Activated CD4-positive, CD25-positive, alpha-beta regulatory T cell treated with anti-CD3 and anti-CD28 coated beads, Interleukin-2, amount 50 U/mL, for 24 hours (primary cell): ENCODE data around the gene ATP2A1.
"Not testable (repeated sequence)": the region's sequence is repeated elsewhere in the genome, so short reads cannot be mapped to it uniquely, and the experiment has no call there.

Experiments used
- ATAC-seq, 2 donors: fragments of 150-1000 bp; cut with Tn5 transposase; one replicate each; pipeline ENCODE4 v1.10.0; 2021; ENCODE audit warnings: mild to moderate bottlenecking in 1 of 2, moderate library complexity in 1 of 2

Gene ATP2A1

DNA sequence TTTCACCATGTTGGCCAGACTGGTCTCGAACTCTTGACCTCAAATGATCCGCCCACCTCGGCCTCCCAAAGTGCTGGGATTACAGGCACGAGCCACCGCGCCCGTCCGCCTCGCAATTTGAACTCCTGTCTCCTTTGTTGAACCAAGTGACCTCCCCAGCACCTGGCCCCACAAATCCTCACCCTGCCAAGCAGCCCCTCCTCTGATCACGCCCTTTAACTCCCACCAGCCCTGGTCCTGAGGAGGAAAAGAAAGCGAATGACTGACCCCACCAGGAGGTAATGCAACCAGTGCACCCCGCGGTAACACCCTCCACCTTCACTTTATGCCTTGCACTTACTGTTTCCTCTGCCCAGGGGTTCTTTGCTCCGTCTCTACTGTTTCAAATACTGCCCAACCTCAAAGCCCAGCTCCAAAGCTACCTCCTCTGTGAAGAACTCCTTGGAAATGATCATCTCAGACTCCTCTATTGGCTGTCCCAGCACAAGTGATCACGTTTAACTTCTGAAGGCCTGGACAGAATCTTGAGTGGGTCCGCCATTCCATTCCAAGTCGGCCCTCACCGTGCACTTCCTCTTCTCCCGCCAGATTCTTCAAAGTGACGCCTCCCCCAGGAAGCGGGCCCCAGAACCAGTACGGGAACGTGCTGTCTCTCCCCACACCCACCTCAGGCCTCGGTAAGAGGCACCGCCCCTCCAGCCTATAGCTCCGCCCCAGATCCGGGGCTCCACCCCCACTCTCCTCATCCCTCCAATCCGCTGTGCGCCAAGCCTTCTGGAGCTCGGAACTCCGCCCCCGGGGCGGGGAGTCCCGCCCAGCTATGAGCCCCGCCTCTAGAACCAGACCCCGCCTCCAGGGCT is 57.9 kb downstream of the ATP2A1 start:
- ATAC-seq, result peak; percentile 97 to 98

GRCh38 chr16:28936784-28937155 is 58.5 kb downstream of the ATP2A1 start:
- no peak for ATAC-seq

DNA sequence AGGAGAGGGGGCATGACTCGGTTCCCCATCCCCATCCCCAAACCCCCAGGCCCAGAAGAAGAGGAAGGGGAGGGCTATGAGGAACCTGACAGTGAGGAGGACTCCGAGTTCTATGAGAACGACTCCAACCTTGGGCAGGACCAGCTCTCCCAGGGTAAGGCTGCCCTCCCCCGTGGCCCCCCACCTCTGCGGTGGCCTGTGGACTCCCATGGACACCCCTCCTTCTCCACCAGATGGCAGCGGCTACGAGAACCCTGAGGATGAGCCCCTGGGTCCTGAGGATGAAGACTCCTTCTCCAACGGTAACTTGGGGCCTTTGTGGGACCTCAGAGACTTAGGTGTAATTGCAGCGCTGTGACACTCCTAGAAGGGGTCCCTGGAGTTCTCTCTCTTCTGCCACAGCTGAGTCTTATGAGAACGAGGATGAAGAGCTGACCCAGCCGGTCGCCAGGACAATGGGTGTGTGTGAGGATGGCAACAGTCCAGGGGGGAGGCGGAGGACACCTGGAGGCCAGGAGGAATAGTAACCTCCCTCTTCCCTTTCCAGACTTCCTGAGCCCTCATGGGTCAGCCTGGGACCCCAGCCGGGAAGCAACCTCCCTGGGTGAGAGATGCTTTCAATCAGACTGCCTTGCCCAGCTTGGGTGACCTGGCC is 59.1 kb downstream of the ATP2A1 start:
- ATAC-seq, result no peak

- no peak for ATAC-seq
Measured at GRCh38 chr16:28938721-28939120, 60.4 kb downstream of the ATP2A1 start.

DNA sequence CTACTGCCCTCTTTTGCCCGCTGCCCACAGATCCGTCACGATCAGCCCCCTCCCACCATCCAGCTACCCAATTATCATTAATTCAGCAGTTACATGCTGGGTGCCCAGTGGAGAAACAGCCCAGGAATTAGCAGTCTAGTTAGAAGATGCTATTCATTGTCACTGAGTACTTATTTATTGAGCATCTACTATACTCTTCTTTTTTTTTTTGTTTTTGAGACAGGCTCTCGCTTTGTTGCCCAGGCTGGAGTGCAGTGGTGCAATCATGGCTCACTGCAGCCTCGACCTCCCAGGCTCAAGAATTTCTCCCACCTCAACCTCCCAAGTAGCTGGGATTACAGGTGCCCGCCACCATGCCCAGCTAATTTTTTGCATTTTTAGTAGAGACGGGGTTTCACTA is 61.5 kb downstream of the ATP2A1 start:
- not testable (repeated sequence) for ATAC-seq

DNA sequence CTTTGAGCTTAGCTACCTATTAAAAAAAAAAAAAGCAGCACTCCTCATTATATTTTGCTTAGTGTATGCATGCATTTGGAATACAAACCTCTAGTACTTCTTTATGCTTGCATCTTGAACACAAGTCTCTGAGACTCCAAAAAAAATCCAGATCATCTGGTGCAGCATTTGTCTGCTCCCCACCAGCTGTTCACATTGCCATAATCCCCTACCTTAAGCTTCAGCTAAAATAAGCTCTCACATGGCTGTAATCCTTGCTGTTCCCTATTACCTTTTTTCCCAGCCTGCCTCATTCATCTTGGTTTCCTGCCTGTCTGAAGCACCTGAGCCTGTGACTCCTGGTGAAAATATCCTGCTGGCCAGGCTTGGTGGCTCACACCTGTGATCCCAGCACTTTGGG is 65.0 kb downstream of the ATP2A1 start:
- no peak for ATAC-seq

DNA sequence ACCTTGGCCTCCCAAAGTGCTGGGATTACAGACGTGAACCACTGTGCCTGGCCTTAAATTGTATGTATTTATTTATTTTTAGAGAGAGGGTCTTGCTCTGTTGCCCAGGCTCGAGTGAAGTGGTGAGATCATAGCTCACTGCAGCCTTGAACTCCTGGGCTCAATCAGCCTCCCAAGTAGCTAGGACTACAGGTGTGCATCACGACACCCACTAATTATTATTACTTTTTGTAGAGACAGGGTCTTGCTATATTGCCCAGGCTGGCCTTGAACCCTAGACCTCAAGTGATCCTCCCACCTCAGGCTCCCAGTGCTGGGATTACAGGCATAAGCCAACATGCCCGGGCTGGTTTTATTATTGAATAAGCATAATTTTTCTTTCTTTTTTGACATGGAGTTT is 68.4 kb downstream of the ATP2A1 start:
- no peak for ATAC-seq

- ATAC-seq, result peak; percentile 98
Measured at GRCh38 chr16:28950648-28951409, 72.5 kb downstream of the ATP2A1 start, which contains the start of gene NFATC2IP. Gene NFATC2IP (plus strand): TSS chr16:28950937. CDS start chr16:28951012, 75 bp downstream.

GRCh38 chr16:28951410-28951943 is 73.2 kb downstream of the ATP2A1 start:
- ATAC-seq, result no peak
